ENCODE data around the gene SMIM14. TPM values are rescaled to one million over a fixed set of nuclear protein-coding genes. Genes with fewer than 3 reads are reported as not detected.

Gene SMIM14
- total and polyA plus RNA-seq, 9 of the 15 experiments (the other 6 are each of a cell fraction or from before 2014, with no cell fraction given): 0.98 to 3.7 (median 2.2) TPM

- Histone ChIP-seq H3K27me3 (ENCODE audit: control insufficient read depth in 2 of 2, insufficient read depth in 2 of 2, low read length in 2 of 2) (no peaks in the 10 kb centered on the region), H2AFZ (ENCODE audit: low read depth, low read length) (no peak overlapping the region), H3K36me3 (ENCODE audit: control insufficient read depth, insufficient read depth, low read length) (no peaks in the 10 kb centered on the region), H3K4me1 (replicated peaks in 1 of 2; ENCODE audit: control insufficient read depth in 2 of 2, insufficient read depth in 2 of 2, low read length in 2 of 2) (0 out of 5 replicates have a peak, but pooled peaks cover 0 to 6% of the 10 kb centered on the region in 2 experiments), H4K20me1 (replicated peaks; ENCODE audit: control insufficient read depth, insufficient read depth, low read length) (no peaks in the 10 kb centered on the region), H3K79me2 (ENCODE audit: control insufficient read depth, insufficient read depth, low read length) (no peaks in the 10 kb centered on the region), H3K9ac (ENCODE audit: insufficient read depth in 1 of 2, low read depth in 2 of 2, low read length in 2 of 2) (no peak overlapping the region), H3K4me2 (ENCODE audit: insufficient read depth, low read length) (no peak overlapping the region), H3K4me3 (no peak overlapping the region), H3K9me1 (ENCODE audit: control insufficient read depth, insufficient read depth, low read length) (no peaks in the 10 kb centered on the region), H3K9me3 (replicated peaks; ENCODE audit: control insufficient read depth, insufficient read depth, low read depth, low read length) (no peaks in the 10 kb centered on the region), H3K27ac (ENCODE audit: extremely low read depth, low read depth, low read length) (no peak overlapping the region)
- FAIRE-seq (no peak), DNase-seq (ENCODE audit: extremely low read depth in 1 of 4, low spot score in 3 of 4) (no peak), ATAC-seq (peak; percentile 32; the same call in 1 of the 3 replicates)
- no TSS peak for BruUV-seq (replicated peaks)
- CTCF ChIA-PET (ENCODE audit: low intra/inter-chr PET ratio): interaction anchor here (0.6 kb wide), 1 partner anchor 758 kb away, joined by 3 read pairs; no protein-coding TSS in a partner anchor
- TF ChIP-seq CGGBP1 (CRISPR knock-in tag; IDR thresholded peaks at IDR 0.05): no peak
- TF ChIP-seq RBM15 (IDR thresholded peaks at IDR 0.05; ENCODE audit: insufficient read depth, low read length): no peak
- TF ChIP-seq ETV1 (tag; conservative IDR thresholded peaks at IDR 0.05; ENCODE audit: low read depth): no peak
- TF ChIP-seq TSHZ1 (CRISPR knock-in tag; IDR thresholded peaks at IDR 0.05): no peak
- no peak for TF ChIP-seq EP300 (IDR thresholded peaks at IDR 0.05; ENCODE audit: low read length)
- TF ChIP-seq MTF1 (CRISPR knock-in tag; IDR thresholded peaks at IDR 0.05; ENCODE audit: borderline replicate concordance): no peak
- no peak for TF ChIP-seq FOXA3 (CRISPR knock-in tag; conservative IDR thresholded peaks at IDR 0.05 in 1 of 2, IDR thresholded peaks at IDR 0.05 in 1 of 2)
- no peak for TF ChIP-seq ZNF217 (CRISPR knock-in tag; IDR thresholded peaks at IDR 0.05)
- no peak for TF ChIP-seq NCOA6 (IDR thresholded peaks at IDR 0.05)
- TF ChIP-seq TAF7 (tag; IDR thresholded peaks at IDR 0.05): no peak
- no peak for TF ChIP-seq MAZ (CRISPR knock-in tag; conservative IDR thresholded peaks at IDR 0.05 in 1 of 2, IDR thresholded peaks at IDR 0.05 in 1 of 2)
- intact Hi-C loops (cut with micrococcal nuclease): no loop called here
- in situ Hi-C loops (cut with MboI): loop anchor here (25.0 kb wide), 1 partner anchor 733 kb away; no protein-coding TSS in a partner anchor
- POLR2A ChIA-PET: no interaction called here
- 47% methylated on average over 4 of the region's 4 CpGs for WGBS (ENCODE audit: insufficient coverage, low coverage, missing lambda C conversion rate)
These were observed 17.9 kb downstream of the SMIM14 start for GRCh38 chr4:39620551-39621313.

Data from K562 (cell line).